Testis (tissue), 2 donors: ENCODE measurements around the gene EEF1AKMT1.

Experiments
- CTCF ChIP-seq, 3 experiments: fragments of 450-650 bp in 2 of 3; fragments of 200-600 bp in 1 of 3; sonication (generic) in 1 of 3; IDR thresholded peaks; one replicate each; pipeline ENCODE4 v1.5.1; 2016 to 2019; ENCODE audit warnings: antibody characterized with exemption in 3 of 3, mild to moderate bottlenecking in 2 of 3, moderate library complexity in 1 of 3
- POLR2A ChIP-seq: fragments of 450-650 bp; IDR thresholded peaks from one replicate; pipeline ENCODE4 v1.6.1; 2017; ENCODE audit warnings: antibody characterized with exemption, mild to moderate bottlenecking, moderate library complexity

GRCh38 chr13:20819715-20820114 lies 46.0 kb upstream of the EEF1AKMT1 start:
- TF ChIP-seq CTCF (IDR thresholded peaks at IDR 0.05) (no peak), POLR2A (no peak)
